ENCODE results near the gene ZMYND12.

DNA sequence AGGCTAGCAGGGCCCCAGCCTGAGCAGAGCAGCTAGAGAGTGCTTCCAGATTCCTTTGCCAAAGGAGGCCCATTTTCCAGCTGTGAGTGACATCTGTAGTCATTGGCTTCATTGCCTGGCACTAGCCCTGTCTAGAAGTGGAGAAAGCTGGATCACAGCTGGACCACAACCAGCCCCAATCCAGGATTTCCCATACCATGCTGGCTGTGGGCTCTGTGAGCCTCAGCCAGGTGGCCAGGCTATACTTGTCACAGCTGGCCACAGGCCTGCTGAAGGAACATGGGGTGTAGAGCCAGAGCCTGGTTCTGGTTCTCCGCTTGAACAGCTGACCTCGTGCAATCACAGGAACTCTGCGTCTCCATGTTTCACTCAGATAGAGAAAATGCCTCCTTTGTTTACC lies 38.7 kb downstream of the ZMYND12 start:
- TF ChIP-seq, protein P1, sequence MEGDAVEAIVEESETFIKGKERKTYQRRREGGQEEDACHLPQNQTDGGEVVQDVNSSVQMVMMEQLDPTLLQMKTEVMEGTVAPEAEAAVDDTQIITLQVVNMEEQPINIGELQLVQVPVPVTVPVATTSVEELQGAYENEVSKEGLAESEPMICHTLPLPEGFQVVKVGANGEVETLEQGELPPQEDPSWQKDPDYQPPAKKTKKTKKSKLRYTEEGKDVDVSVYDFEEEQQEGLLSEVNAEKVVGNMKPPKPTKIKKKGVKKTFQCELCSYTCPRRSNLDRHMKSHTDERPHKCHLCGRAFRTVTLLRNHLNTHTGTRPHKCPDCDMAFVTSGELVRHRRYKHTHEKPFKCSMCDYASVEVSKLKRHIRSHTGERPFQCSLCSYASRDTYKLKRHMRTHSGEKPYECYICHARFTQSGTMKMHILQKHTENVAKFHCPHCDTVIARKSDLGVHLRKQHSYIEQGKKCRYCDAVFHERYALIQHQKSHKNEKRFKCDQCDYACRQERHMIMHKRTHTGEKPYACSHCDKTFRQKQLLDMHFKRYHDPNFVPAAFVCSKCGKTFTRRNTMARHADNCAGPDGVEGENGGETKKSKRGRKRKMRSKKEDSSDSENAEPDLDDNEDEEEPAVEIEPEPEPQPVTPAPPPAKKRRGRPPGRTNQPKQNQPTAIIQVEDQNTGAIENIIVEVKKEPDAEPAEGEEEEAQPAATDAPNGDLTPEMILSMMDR (IDR thresholded peaks at IDR 0.05), result no peak
- TF ChIP-seq POLR2A (IDR thresholded peaks at IDR 0.05), result no peak

Data from esophagus squamous epithelium (tissue), 4 donors.